Measurements from ENCODE around the gene MOSMO.

DNA sequence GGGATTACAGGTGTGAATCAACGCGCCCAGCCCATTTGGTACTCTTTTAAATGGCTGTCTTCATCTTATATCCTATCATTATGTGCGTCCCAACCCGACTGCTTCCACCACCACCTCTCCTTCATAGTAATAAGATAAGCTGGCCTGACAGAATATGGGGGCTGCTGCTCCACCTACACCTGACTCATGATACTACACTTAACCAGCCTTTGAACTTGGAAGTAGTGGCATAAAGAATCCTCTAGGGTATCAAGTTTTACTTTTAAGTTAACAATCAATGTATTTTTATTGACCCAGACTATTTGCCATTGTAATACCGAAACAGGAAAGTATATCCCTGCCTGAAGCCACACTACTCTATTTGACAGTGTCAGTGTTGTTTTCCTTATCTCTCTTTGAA lies 25.8 kb upstream of the MOSMO start:
- TF ChIP-seq CTCF (conservative IDR thresholded peaks at IDR 0.05; ENCODE audit: low read depth, low read length) (0 out of 2 replicates have a peak, but pooled peaks have one; percentile 11), EZH2 (IDR thresholded peaks at IDR 0.05; ENCODE audit: low read length, unreplicated experiment) (no peak), EZH2phosphoT487 (IDR thresholded peaks at IDR 0.05; ENCODE audit: borderline replicate concordance, low read length) (no peak)
